Ureter (tissue), 1 donor: ENCODE measurements around the gene KIAA1191. TPM values are rescaled to one million over a fixed set of nuclear protein-coding genes. Genes with fewer than 3 reads are reported as not detected.

Experiments used
- DNase-seq: peaks from one replicate; pipeline ENCODE4 v3.0.0-alpha.2; 2020; ENCODE audit warnings: low spot score
- total RNA-seq: library from RNA; stranded (reverse); gene quantifications from one replicate; pipeline ENCODE4 v1.2.4, GENCODE V29; 2023
- donor health status: DM: yes; HTN: yes; CAD: no.

KIAA1191 gene
- total RNA-seq, 1 donor from 2014 or later, result 115 TPM

DNA sequence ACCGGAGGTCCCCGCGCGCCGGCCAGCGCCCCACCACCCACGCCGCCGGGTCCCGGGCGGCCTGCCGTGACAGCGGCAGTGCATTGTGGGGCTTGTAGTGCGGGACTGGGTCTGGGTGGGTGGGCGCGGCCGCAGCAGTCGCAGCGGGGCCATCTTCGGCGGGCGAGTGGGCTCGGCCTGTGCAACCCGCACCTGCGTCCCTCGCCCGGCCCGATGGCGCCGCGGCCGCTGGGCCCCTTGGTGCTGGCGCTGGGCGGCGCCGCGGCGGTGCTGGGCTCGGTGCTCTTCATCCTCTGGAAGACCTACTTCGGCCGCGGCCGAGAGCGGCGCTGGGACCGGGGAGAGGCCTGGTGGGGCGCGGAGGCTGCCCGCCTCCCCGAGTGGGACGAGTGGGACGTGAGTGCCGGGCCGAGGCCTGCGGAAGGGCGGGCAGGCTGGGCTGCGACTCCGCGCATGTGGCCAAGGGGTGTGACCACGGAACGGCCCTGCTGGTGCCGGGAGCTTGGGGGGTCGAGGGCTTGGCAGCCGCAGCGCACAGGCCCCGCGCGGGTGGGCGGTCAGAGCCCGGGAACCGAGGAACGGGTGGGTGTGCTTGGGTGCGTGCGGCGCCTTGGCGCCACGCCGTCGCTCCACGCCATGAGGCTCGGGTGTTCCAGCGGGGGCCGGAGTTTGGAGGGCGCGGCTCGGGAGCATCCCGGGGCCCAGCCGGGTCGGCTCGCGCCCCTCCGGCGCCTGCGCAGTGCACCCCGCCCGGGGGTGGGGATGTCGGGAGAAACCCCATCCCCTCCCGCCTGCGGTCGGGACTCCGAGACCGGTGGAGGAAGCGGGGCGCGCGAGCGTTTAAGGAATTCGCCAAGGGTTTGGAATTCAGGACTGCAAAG, 4.0 kb upstream of the KIAA1191 start, which contains the start of gene ARL10:
ARL10 (plus strand) TSS at position 137 of the 881 bp plus-strand sequence; CDS start at position 214, 77 bp downstream.
- no peak for DNase-seq

GRCh38 chr5:176364765-176365350, 3.3 kb upstream of the KIAA1191 start:
- peak; percentile 55 for DNase-seq

GRCh38 chr5:176362233-176362490, 598 bp upstream of the KIAA1191 start:
- DNase-seq, result no peak

GRCh38 chr5:176360894-176361436, 599 bp downstream of the KIAA1191 start:
- DNase-seq, result no peak

DNA sequence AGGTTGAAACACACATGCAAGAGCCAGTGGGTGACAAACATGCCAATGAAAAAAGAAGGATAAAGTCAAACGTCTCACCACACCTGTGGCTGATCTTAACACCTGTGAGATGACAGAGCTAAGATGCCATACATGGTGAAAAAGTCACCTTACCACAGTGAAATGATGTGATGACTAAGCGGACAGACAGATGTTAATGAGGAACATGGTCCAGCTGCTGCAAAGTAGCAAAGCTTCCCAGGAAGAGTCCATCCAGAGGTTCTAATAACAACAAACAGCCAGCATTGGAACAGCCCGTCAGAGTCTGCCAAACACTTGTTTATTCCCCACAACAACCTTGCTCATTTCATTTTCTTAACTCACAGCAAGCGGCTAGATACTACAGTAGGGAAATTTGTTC, 1.9 kb downstream of the KIAA1191 start:
- no peak for DNase-seq

- no peak for DNase-seq
These were observed 5.4 kb downstream of the KIAA1191 start for GRCh38 chr5:176356179-176356566.

DNA sequence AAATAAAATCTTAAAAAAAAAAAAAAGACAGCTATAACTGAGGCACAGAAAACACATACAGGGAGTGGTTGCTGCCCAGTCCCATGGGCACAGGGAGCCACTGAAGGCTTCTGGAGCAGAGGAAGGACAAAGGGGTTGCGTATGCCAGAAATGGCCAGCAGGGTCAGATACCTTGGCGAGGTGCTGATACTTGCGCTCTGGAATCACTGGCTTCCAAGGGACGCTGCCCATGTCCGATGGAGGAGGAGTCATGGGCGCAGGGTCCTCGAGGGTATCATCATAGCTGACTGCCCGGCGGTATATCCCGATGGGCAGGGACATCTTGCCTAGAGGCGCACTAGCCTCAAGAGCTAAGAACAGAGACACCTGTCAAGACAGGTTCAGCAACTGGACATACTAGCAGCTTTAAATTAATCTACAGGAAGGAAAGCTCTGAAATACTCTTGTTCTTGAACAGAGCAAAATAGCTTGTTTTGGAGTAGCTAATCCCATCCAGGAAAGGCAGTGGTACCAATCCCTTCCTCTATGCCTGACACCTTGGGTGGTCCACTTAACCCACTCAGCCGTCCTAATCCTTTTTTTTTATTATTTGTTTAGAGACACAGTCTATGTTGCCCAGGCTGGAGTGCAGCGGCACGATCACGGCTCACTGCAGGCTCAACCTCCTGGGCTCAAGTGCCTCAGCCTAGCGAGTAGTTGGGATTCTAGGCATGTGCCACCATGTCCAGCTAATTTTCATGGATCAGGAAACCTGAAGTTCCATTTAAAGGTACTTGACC, 6.0 kb downstream of the KIAA1191 start:
- DNase-seq, result no peak

DNA sequence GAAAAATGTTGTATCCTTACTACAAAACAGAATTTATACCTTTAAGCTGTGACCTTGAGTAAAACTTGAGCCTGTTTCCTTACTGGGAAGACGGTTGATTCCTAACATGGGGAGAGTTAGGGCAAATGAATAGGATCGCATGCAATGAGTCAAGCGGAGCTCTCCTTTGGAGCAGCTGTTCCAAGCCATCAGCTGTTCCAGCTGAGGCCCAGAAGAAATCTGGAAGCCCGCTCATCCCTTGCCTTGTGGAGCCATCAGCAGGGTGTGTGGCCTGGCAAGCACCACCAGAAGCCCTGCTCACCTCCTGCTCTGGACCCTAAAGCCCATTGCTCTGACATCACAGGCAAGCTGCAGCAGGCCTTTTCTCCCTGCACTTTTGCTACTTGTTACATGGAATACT, 8.0 kb downstream of the KIAA1191 start:
- no peak for DNase-seq

- DNase-seq, result no peak
These were observed 9.3 kb downstream of the KIAA1191 start for GRCh38 chr5:176352116-176352878.

GRCh38 chr5:176350416-176350815, 11.1 kb downstream of the KIAA1191 start:
- no peak for DNase-seq

DNA sequence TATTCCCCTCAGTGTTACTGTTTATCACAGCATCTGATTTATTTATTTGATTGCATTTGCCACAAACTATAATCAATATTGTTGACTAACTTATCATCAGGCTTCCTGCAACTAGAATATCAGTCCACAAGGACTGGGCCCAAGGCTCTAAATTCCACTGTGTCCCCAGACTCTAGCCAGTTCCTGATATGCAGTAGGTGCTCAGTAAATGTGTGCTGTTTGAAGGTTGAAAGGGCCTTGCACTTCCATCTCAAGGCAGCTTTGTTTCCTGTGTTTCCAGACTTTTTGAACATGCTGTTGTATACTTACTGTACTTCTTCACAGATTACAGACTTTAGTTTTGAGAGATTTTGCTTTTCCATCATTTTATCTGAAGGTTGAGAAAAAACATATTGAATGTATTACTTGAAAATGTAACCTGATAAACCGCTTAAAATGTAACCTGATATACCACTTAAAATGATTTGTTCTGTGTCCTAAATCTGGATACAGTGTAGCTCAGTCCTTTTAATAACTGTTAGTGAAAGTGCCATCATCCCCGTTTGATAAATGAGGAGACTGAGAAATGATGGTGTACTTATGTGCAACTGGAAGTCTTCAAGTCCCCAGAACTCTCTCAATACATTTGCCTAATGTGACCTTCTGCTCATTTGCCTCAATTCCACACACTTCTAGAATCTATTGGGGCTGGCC, 18.7 kb downstream of the KIAA1191 start:
- DNase-seq, result no peak

DNA sequence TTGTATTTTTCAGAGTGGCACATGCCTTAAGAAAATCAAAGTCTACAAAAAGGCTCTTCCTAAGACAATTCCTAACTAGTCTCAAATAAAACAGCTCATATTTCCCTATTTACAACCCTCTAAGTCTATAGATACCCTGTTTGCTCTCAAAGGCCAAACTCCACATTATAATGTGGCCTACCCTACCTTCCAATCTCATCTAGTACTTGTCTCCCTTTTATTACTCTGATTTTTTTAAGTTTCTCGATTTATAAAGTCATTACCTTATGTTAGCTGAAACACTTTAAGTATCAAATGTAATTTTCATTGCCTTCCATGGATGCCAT, 19.4 kb downstream of the KIAA1191 start:
- DNase-seq, result no peak

DNA sequence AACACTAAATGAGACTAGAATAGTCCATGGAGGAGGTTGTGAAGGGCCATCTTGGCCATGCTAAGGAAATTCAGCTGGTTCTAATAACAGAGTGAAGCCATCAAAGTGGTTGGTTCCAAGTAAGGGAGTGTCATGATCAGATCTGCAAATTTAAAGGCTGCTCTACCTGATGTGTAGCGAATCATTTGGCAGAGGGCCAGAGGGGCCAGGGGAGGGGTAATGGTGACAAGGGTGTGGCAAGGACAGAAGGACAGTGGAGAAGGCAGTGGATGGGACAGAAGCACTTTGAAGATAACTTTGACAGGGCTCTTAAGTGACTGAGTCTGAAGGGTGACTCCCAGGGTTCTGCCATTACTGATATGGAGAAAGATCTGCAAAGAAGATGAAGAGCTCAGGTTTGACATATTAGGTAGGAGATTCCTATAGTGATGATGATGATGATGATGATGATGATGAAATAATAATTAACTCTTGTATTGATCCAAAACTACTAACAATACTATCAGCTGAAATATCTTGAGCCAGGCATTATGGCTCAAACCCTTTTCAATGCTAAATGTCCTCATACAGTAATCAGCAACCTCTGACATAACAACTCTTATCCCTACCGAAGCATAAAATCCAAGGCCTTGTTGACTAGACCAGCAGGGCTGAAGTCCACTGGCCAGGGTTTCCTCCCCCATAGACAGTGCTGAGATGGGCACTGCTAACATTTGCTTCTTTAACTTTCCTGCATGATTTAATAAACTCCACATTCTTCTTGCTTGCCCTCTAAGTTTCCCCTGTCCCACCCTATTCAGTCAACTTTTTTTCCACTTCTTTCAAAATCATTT, 20.0 kb downstream of the KIAA1191 start:
- DNase-seq, result no peak

- no peak for DNase-seq
These were observed 22.3 kb downstream of the KIAA1191 start for GRCh38 chr5:176339304-176339703.

- no peak for DNase-seq
These were observed 23.7 kb downstream of the KIAA1191 start for GRCh38 chr5:176337913-176338312.

DNA sequence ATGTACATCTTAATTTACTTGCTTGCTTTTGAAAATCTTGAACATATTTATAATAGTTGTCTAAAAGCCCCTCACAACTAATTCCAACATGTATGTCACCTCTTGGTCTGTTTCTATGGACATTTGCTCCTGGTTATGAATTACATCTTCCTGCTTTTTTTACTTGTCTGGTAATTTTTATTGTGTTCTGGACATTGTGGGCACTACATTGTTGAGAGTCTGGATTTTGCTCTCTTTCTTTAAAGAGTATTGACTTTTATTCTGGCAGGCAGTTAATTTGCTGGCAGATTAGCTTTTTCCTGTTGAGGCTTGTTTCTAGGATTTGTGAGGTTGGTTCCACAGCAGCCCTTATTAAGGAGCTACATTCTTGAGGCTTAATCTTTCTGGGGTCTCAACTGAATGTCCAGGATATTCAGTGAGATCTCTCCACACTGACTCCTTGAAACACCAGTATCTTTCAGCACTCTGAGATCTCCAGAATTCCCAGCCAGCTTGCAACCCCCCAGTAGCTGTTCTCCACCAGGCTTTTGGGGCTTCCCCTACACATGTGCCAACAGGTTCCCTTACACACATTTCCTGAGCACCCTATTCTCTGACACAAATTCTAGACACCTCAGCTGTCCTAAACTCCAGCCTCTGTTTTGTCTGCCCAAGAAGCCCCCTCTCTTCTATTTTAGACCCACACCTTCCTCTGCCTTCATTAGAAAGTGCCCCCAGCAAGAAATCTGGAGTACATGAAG, 27.4 kb downstream of the KIAA1191 start:
- DNase-seq, result no peak

DNA sequence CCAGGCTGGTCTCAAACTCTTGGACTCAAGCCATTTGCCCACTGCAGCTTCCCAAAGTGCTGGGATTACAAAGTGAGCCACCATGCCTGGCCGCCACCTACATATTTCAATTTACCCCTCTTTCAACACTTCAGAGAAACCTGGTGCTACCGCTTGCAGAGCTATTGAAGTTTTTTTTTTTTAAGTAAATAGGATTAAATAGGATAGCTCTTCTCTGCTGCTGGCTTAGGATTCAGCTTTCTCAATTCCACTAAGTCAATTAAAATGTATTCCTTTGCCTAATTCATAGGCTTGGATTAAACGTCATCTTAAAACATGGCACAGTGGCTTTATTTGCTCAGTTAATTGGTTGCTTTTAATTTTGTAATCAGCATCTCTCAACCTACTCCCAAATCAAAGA, 41.0 kb downstream of the KIAA1191 start:
- DNase-seq, result no peak

GRCh38 chr5:176319827-176320554, 41.6 kb downstream of the KIAA1191 start:
- DNase-seq, result no peak
